ENCODE data around the gene ZNF710. TPM values are rescaled to one million over a fixed set of nuclear protein-coding genes. Genes with fewer than 3 reads are reported as not detected.

ZNF710 gene
- total RNA-seq, 1 donor from 2014 or later: 47.9 TPM

DNA sequence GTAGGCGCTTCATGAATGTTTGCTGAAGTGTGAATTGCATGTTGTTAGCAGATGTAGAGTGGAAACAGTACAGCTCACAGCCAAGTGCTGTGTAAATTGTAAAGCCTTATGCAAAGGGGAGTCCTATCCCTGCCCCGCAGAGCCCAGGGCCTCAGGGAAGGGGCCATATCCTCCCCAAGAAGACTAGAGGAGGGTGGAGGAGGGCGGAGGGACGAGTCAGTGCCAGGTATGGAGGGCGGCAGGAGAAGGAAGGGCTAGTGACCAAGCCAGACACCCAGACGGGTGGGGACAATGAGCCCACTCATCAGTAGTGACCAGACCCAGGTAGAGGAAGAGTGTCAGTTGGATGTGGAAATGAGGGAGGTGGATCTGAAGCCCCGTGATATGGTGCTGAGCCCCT is 45.2 kb downstream of the ZNF710 start:
- Histone ChIP-seq H3K4me1 (peaks cover 20% of the 10 kb centered on the region), H3K4me3 (no peak overlapping the region), H3K27ac (peak overlapping the region; percentile 79), H3K9me3 (no peaks in the 10 kb centered on the region), H3K36me3 (no peaks in the 10 kb centered on the region), H3K27me3 (no peaks in the 10 kb centered on the region)
- DNase-seq (no peak), ATAC-seq (no peak)
- intact Hi-C loops (cut with DNase I): no loop called here
- TF ChIP-seq, protein P1, sequence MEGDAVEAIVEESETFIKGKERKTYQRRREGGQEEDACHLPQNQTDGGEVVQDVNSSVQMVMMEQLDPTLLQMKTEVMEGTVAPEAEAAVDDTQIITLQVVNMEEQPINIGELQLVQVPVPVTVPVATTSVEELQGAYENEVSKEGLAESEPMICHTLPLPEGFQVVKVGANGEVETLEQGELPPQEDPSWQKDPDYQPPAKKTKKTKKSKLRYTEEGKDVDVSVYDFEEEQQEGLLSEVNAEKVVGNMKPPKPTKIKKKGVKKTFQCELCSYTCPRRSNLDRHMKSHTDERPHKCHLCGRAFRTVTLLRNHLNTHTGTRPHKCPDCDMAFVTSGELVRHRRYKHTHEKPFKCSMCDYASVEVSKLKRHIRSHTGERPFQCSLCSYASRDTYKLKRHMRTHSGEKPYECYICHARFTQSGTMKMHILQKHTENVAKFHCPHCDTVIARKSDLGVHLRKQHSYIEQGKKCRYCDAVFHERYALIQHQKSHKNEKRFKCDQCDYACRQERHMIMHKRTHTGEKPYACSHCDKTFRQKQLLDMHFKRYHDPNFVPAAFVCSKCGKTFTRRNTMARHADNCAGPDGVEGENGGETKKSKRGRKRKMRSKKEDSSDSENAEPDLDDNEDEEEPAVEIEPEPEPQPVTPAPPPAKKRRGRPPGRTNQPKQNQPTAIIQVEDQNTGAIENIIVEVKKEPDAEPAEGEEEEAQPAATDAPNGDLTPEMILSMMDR (IDR thresholded peaks at IDR 0.05): no peak

DNA sequence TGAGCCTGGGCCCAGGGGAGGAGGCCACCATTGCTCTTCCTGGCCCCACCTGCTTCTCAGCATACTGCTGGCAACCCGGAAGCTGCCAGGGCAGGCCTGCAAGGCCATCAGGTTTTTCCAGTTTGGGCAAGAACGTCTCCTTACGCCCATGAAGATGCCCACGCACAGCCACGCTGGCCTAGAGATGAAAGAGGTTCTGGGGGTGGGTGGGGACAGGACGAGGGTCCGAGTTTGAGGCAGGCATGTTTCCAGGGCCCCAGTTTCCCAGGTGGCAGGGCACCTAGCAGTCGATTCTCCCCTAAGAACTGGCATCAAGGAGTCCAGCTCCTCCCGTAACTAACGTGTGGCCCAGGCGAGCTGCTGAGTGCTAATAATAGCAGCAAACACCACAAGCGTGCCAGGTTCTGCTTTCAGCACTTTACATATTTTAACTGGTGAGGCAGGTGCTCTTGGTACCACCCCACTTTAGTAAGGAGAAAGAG is 45.8 kb downstream of the ZNF710 start:
- ATAC-seq (peak; percentile 86), DNase-seq (peak; percentile 86)
- H3K9me3 ChIP-seq: no peaks in the 10 kb centered on the region
- no peaks in the 10 kb centered on the region for H3K27me3 ChIP-seq
- no peak overlapping the region for H3K4me3 ChIP-seq
- TF ChIP-seq, protein P1 (IDR thresholded peaks at IDR 0.05): no peak
- intact Hi-C loops (cut with DNase I): no loop called here
- H3K36me3 ChIP-seq: no peaks in the 10 kb centered on the region
- peak overlapping the region; percentile 79 for H3K27ac ChIP-seq
- H3K4me1 ChIP-seq: peaks cover 20% of the 10 kb centered on the region

DNA sequence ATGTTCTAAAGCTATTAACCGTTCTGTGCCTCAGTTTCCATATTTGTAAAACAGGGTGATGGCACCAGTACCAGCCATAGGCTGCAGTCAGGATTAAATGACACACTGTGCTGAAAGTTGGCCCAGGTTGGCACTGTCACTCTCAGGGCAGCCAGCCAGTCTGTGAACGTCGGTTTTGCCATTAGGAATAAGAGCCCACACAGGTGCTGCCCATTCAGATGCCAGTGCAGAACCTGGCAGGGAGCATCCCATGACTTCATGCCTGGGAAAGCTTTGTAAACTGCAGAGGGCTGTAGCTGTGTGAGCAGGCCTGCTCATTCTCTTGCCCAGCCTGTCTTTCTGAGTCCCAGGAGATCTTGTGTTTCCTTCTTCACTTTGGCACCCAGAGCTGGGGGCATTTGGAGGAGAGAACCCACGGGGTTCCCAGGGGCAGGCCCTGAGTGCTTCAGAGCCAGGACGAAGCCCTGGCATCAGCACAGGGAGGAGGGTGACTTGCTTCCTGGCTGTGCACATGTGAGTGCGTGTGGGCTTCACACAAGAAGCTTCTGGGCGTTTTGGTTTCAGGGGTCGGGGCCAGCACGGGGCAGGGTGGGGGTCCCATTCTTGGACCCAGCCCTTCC is 46.9 kb downstream of the ZNF710 start:
- DNase-seq: no peak
- ATAC-seq: no peak
- Histone ChIP-seq H3K27ac (peak overlapping the region; percentile 25), H3K9me3 (no peaks in the 10 kb centered on the region), H3K36me3 (no peaks in the 10 kb centered on the region), H3K4me3 (no peak overlapping the region), H3K4me1 (peaks cover 20% of the 10 kb centered on the region), H3K27me3 (no peaks in the 10 kb centered on the region)
- TF ChIP-seq, protein P1 (IDR thresholded peaks at IDR 0.05): no peak
- intact Hi-C loops (cut with DNase I): no loop called here

GRCh38 chr15:90049030-90049429 is 47.9 kb downstream of the ZNF710 start:
- no peak overlapping the region for H3K27ac ChIP-seq

GRCh38 chr15:90049666-90050604 is 48.8 kb downstream of the ZNF710 start:
- peaks cover 27% of the 10 kb centered on the region for H3K4me1 ChIP-seq
- H3K27me3 ChIP-seq: no peaks in the 10 kb centered on the region
- H3K36me3 ChIP-seq: no peaks in the 10 kb centered on the region
- DNase-seq (no peak), ATAC-seq (no peak)
- TF ChIP-seq, protein P1 (IDR thresholded peaks at IDR 0.05): no peak
- intact Hi-C loops (cut with DNase I): no loop called here
- H3K9me3 ChIP-seq: no peaks in the 10 kb centered on the region
- no peak overlapping the region for H3K4me3 ChIP-seq
- no peak overlapping the region for H3K27ac ChIP-seq

More at GRCh38 chr15:90049030-90049429, 47.9 kb downstream of the ZNF710 start:
- intact Hi-C loops (cut with DNase I): no loop called here
- peaks cover 20% of the 10 kb centered on the region for H3K4me1 ChIP-seq
- TF ChIP-seq, protein P1 (IDR thresholded peaks at IDR 0.05): no peak
- H3K36me3 ChIP-seq: no peaks in the 10 kb centered on the region
- ATAC-seq (no peak), DNase-seq (no peak)
- no peaks in the 10 kb centered on the region for H3K27me3 ChIP-seq
- H3K9me3 ChIP-seq: no peaks in the 10 kb centered on the region
- H3K4me3 ChIP-seq: no peak overlapping the region
